Hypothalamus (tissue), 51 donors: ENCODE data around the gene MIDN.

Experiments used
- DNase-seq, 51 donors: peaks; one replicate each; lab custom pipeline; 2025; lab: John Stamatoyannopoulos, UW

The MIDN gene

GRCh38 chr19:1255186-1256161 lies 7.1 kb downstream of the MIDN start:
- peak in 49 of 51 donors; percentile 14 to 89 (median 75) for DNase-seq

- DNase-seq: peak in 1 of 51 donors; percentile 12
These were observed 8.5 kb downstream of the MIDN start for GRCh38 chr19:1256646-1257474.

GRCh38 chr19:1257475-1258162 lies 9.2 kb downstream of the MIDN start:
- DNase-seq: no peak

GRCh38 chr19:1258163-1258492 lies 9.7 kb downstream of the MIDN start:
- no peak for DNase-seq

GRCh38 chr19:1258707-1259205 lies 10.4 kb downstream of the MIDN start:
- peak in 1 of 51 donors; percentile 33 for DNase-seq

- DNase-seq: peak in 11 of 51 donors; percentile 21 to 51 (median 38)
These were observed 11.0 kb downstream of the MIDN start for GRCh38 chr19:1259206-1259875.

- peak in 1 of 51 donors; percentile 44 for DNase-seq
These were observed 11.7 kb downstream of the MIDN start for GRCh38 chr19:1259876-1260748.

GRCh38 chr19:1260749-1261537 lies 12.6 kb downstream of the MIDN start:
- peak; percentile 47 to 97 (median 92) for DNase-seq

GRCh38 chr19:1261538-1261797 lies 13.1 kb downstream of the MIDN start:
- no peak for DNase-seq

- DNase-seq: peak in 29 of 51 donors; percentile 25 to 78 (median 45)
These were observed 13.6 kb downstream of the MIDN start for GRCh38 chr19:1261798-1262622.

GRCh38 chr19:1262623-1263123 lies 14.3 kb downstream of the MIDN start:
- no peak for DNase-seq

GRCh38 chr19:1263188-1263587 lies 14.8 kb downstream of the MIDN start:
- no peak for DNase-seq

GRCh38 chr19:1264801-1265614 lies 16.6 kb downstream of the MIDN start:
- peak in 3 of 51 donors; percentile 22 to 36 (median 28) for DNase-seq

GRCh38 chr19:1265615-1266128 lies 17.3 kb downstream of the MIDN start:
- DNase-seq: peak in 3 of 51 donors; percentile 37 to 77 (median 47)

- DNase-seq: peak in 43 of 51 donors; percentile 22 to 83 (median 61)
These were observed 17.9 kb downstream of the MIDN start for GRCh38 chr19:1266129-1266915.
